SK-N-SH (cell line): Measurements from ENCODE around the gene SIRPA. TPM values are rescaled to one million over a fixed set of nuclear protein-coding genes. Genes with fewer than 3 reads are reported as not detected.

Experiments
- CTCF ChIA-PET: fragments of 300-600, 350-600 bp; formaldehyde crosslinking; extraction: SDS; loops from one replicate; lab custom pipeline; 2021; lab: Yijun Ruan, JAX
- POLR2A ChIA-PET: fragments of 350-600 bp; sonication (Branson Sonifier 250); formaldehyde crosslinking; extraction: SDS; loops from one replicate; lab custom pipeline; 2020; ENCODE audit warnings: antibody characterized with exemption, inconsistent platforms; lab: Yijun Ruan, JAX
- DNase-seq: peaks from one replicate; pipeline ENCODE4 v3.0.0; 2012
- H2AFZ ChIP-seq: fragments of 200-600 bp; sonication (generic); 2 replicates; pipeline ENCODE4 v1.8.1; 2016; ENCODE audit warnings: antibody characterized with exemption, mild to moderate bottlenecking, low read depth
- H3F3A ChIP-seq: fragments of 200-600 bp; sonication (generic); replicated peaks from 2 replicates; pipeline ENCODE3; 2016; ENCODE audit warnings: antibody characterized with exemption, mild to moderate bottlenecking; ENCODE audit not compliant: insufficient read depth
- H3K27ac ChIP-seq, 2 experiments: fragments of 200-500 bp in 1 of 2; fragments of 200-600 bp in 1 of 2; sonication (Bioruptor generic) in 1 of 2; sonication (generic), shearing (Covaris generic) in 1 of 2; 2 replicates each; pipeline versions ENCODE4 v1.5.1 to v1.6.1; 2014 to 2016; ENCODE audit warnings: low read depth in 2 of 2, inconsistent platforms in 1 of 2, low read length in 1 of 2, mild to moderate bottlenecking in 1 of 2, mixed read lengths in 1 of 2
- H3K27me3 ChIP-seq: fragments of 200-600 bp; sonication (generic), shearing (Covaris generic); 2 replicates; pipeline ENCODE4 v1.6.1; 2016; ENCODE audit warnings: mixed run types; ENCODE audit not compliant: insufficient read depth
- H3K36me3 ChIP-seq, 2 experiments: fragments of 200-500 bp in 1 of 2; fragments of 200-600 bp in 1 of 2; sonication (Bioruptor generic) in 1 of 2; sonication (generic) in 1 of 2; replicated peaks in 1 of 2; 2 replicates each; pipeline versions ENCODE3 to v1.5.1; 2014 to 2016; ENCODE audit warnings: low read length in 1 of 2, mild to moderate bottlenecking in 1 of 2; ENCODE audit not compliant: insufficient read depth in 2 of 2, control insufficient read depth in 1 of 2
- H3K4me1 ChIP-seq, 2 experiments: fragments of 200-500 bp in 1 of 2; fragments of 200-600 bp in 1 of 2; sonication (Bioruptor generic) in 1 of 2; sonication (generic), shearing (Covaris generic) in 1 of 2; 2 replicates each; pipeline versions ENCODE4 v1.5.1 to v1.6.1; 2014 to 2016; ENCODE audit warnings: low read depth in 1 of 2, low read length in 1 of 2, mixed run types in 1 of 2; ENCODE audit not compliant: insufficient read depth in 2 of 2, control insufficient read depth in 1 of 2
- H3K4me2 ChIP-seq: fragments of 200-600 bp; sonication (generic), shearing (Covaris generic); 2 replicates; pipeline ENCODE4 v1.6.1; 2017; ENCODE audit warnings: mixed run types
- H3K4me3 ChIP-seq, 2 experiments: fragments of 200-500 bp in 1 of 2; fragments of 200-600 bp in 1 of 2; sonication (Bioruptor generic) in 1 of 2; sonication (generic), shearing (Covaris generic) in 1 of 2; 2 replicates each; pipeline versions ENCODE4 v1.5.1 to v1.8.1; 2014 to 2016; ENCODE audit warnings: low read depth in 2 of 2, inconsistent platforms in 1 of 2, low read length in 1 of 2, mild to moderate bottlenecking in 1 of 2, mixed read lengths in 1 of 2, moderate library complexity in 1 of 2
- H3K79me2 ChIP-seq: fragments of 200-600 bp; sonication (generic); 2 replicates; pipeline ENCODE4 v1.8.1; 2017; ENCODE audit warnings: mild to moderate bottlenecking; ENCODE audit not compliant: insufficient read depth
- H3K9ac ChIP-seq: fragments of 200-600 bp; sonication (generic); 2 replicates; pipeline ENCODE4 v1.6.1; 2017; ENCODE audit warnings: mixed run types
- H3K9me2 ChIP-seq: fragments of 200-600 bp; sonication (generic); 2 replicates; pipeline ENCODE4 v1.6.1; 2017; ENCODE audit warnings: mixed run types
- H3K9me3 ChIP-seq: fragments of 200-600 bp; sonication (generic); 2 replicates; pipeline ENCODE4 v1.6.1; 2017; ENCODE audit warnings: mixed run types, mild to moderate bottlenecking, moderate library complexity
- H4K20me1 ChIP-seq: fragments of 200-600 bp; sonication (generic); 2 replicates; pipeline ENCODE4 v1.6.1; 2017; ENCODE audit warnings: mild to moderate bottlenecking, mixed run types; ENCODE audit not compliant: insufficient read depth
- CHD2 ChIP-seq: fragments of 150-350 bp; IDR thresholded peaks from 2 replicates; pipeline ENCODE4 v1.6.1; 2018; ENCODE audit warnings: low read length; ENCODE audit not compliant: partially characterized antibody
- ELF1 ChIP-seq: IDR thresholded peaks from 2 replicates; pipeline ENCODE4 v1.4.0; 2012
- EZH2phosphoT487 ChIP-seq: fragments of 200-600 bp; sonication (generic); IDR thresholded peaks from 2 replicates; pipeline ENCODE4 v1.6.1; 2017; ENCODE audit warnings: low read depth, mixed run types, mild to moderate bottlenecking, antibody characterized with exemption, moderate library complexity, borderline replicate concordance
- FOSL2 ChIP-seq: IDR thresholded peaks from 2 replicates; pipeline ENCODE4 v1.4.0; 2012; ENCODE audit warnings: low read depth, mild to moderate bottlenecking, moderate library complexity, borderline replicate concordance
- FOXJ3 ChIP-seq: sonication (generic); formaldehyde crosslinking; IDR thresholded peaks from 2 replicates; pipeline ENCODE4 v1.5.1; 2020; ENCODE audit warnings: mild to moderate bottlenecking, missing genetic modification reagents
- GATA2 ChIP-seq: sonication (generic); formaldehyde crosslinking; IDR thresholded peaks from 2 replicates; pipeline ENCODE4 v1.5.0; 2020; ENCODE audit warnings: mild to moderate bottlenecking, missing genetic modification reagents
- JUND ChIP-seq: IDR thresholded peaks from 2 replicates; pipeline ENCODE4 v1.4.0; 2012
- MEF2A ChIP-seq: IDR thresholded peaks from 2 replicates; pipeline ENCODE4 v1.4.0; 2012; ENCODE audit warnings: low read depth, borderline replicate concordance
- MXI1 ChIP-seq: IDR thresholded peaks from 2 replicates; pipeline ENCODE4 v1.6.1; 2012; ENCODE audit warnings: mild to moderate bottlenecking, low read depth, low read length, improper control_type of control experiment
- NFIC ChIP-seq: IDR thresholded peaks from 2 replicates; pipeline ENCODE4 v1.4.0; 2012; ENCODE audit warnings: borderline replicate concordance
- POLR2AphosphoS5 ChIP-seq: IDR thresholded peaks from 2 replicates; pipeline ENCODE4 v1.6.1; 2012; ENCODE audit warnings: low read depth, low read length
- RCOR1 ChIP-seq: fragments of 150-350 bp; IDR thresholded peaks from 2 replicates; pipeline ENCODE4 v1.6.1; 2017; ENCODE audit warnings: antibody characterized with exemption, low read length
- RFX5 ChIP-seq: IDR thresholded peaks from 2 replicates; pipeline ENCODE4 v1.6.1; 2012; ENCODE audit warnings: mild to moderate bottlenecking, improper control_type of control experiment, low read length
- SIN3A ChIP-seq: IDR thresholded peaks from 2 replicates; pipeline ENCODE4 v1.6.1; 2012; ENCODE audit warnings: low read depth, mild to moderate bottlenecking, low read length, moderate library complexity, borderline replicate concordance
- TAF1 ChIP-seq: IDR thresholded peaks from 2 replicates; pipeline ENCODE4 v1.6.1; 2012; ENCODE audit warnings: low read depth, mild to moderate bottlenecking, low read length, moderate library complexity, borderline replicate concordance
- TEAD4 ChIP-seq: IDR thresholded peaks from 2 replicates; pipeline ENCODE4 v1.4.0; 2012; ENCODE audit warnings: mild to moderate bottlenecking, borderline replicate concordance; ENCODE audit not compliant: insufficient read depth
- WGBS: methylation state at CpG from one replicate; pipeline ENCODE4 v1.1.6; 2017; ENCODE audit warnings: low lambda C conversion rate; 5-methylcytosine and 5-hydroxymethylcytosine counted together
- polyA plus RNA-seq, 3 experiments: library from polyadenylated mRNA; depleted of rRNA; stranded (reverse); fragments of >200 nt; gene quantifications; 2 replicates each; pipeline ENCODE4 v1.2.3, GENCODE V29; 2012
- TF ChIP-seq, protein P1 (sequence below): IDR thresholded peaks from 2 replicates; pipeline ENCODE4 v1.4.0; 2012; ENCODE audit warnings: low read depth
- TF ChIP-seq, protein P2 (sequence below): IDR thresholded peaks from 2 replicates; pipeline ENCODE4 v1.4.0; 2012; ENCODE audit warnings: low read depth, borderline replicate concordance
- TF ChIP-seq, protein P3 (sequence below): fragments of 150-350 bp; IDR thresholded peaks from 2 replicates; pipeline ENCODE4 v1.6.1; 2017; ENCODE audit warnings: antibody characterized with exemption, low read length, low read depth, borderline replicate concordance
- TF ChIP-seq, protein P4 (sequence below): fragments of 200-600 bp; sonication (generic); IDR thresholded peaks from 2 replicates; pipeline ENCODE4 v1.6.1; 2017; ENCODE audit warnings: antibody characterized with exemption, mild to moderate bottlenecking, moderate library complexity
- TF ChIP-seq, protein P5 (sequence below): fragments of 150-350 bp; IDR thresholded peaks from 2 replicates; pipeline ENCODE4 v1.6.1; 2016; ENCODE audit warnings: mild to moderate bottlenecking, low read depth, low read length

SIRPA gene
- polyA plus RNA-seq, 1 of the 3 experiments (the other 2 are of a cell fraction) = 9.1 TPM

DNA sequence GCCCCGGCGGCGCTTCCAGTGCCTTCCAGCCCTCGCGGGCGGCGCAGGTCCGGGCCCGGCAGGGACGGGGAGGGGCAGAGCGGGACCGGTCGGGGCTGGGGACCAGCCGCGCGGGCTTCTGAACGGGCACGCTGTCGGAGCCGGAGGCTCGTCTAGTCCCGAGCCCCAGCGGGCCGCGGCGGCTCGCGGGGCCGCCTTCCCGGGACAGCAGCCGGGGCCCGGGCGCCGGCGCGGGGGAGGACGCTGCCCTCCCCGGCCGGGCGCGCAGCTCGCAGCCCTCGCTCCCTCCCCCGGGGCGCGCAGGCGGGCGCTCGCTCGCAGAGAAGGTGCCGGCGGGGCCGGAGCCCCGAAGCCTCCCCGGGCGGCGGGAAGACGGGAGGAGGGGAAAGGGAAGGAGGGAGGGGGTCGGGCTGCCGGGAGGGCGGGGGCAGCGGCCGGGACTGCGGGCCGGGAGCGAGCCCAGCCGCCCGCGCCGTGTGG lies 696 bp upstream of the SIRPA start:
- Histone ChIP-seq H3K27ac (peak overlapping the region; percentile 53 to 77; a peak in 2 of 4 replicates), H2AFZ (0 out of 2 replicates have a peak overlapping the region, but pooled peaks have one; percentile 68), H3K36me3 (no peaks in the 10 kb centered on the region), H3K4me2 (peak overlapping the region; percentile 74; the same call in 1 of the 2 replicates), H3K9ac (peak overlapping the region; percentile 78), H4K20me1 (peaks cover 6% of the 10 kb centered on the region; the same call in 1 of the 2 replicates), H3K4me1 (peaks cover 10 to 18% of the 10 kb centered on the region in 2 experiments; a peak in 1 of 4 replicates), H3K4me3 (peak overlapping the region; percentile 62 to 84), H3F3A (no peaks in the 10 kb centered on the region), H3K9me2 (no peaks in the 10 kb centered on the region), H3K27me3 (no peaks in the 10 kb centered on the region), H3K79me2 (peaks cover 44% of the 10 kb centered on the region), H3K9me3 (no peaks in the 10 kb centered on the region)
- TF ChIP-seq, protein P1, sequence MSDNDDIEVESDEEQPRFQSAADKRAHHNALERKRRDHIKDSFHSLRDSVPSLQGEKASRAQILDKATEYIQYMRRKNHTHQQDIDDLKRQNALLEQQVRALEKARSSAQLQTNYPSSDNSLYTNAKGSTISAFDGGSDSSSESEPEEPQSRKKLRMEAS = 0 out of 2 replicates have a peak, but pooled peaks have one; percentile 4
- TF ChIP-seq RFX5 (no peak), NFIC (no peak), GATA2 (CRISPR knock-in tag) (no peak), MXI1 (no peak), FOXJ3 (no peak), FOSL2 (no peak)
- ChIA-PET POLR2A (interaction anchor here (0.9 kb wide), 1 partner anchor 40 kb away, joined by 3 read pairs; no protein-coding TSS in a partner anchor), CTCF (no interaction called here)
- peak; percentile 92 for DNase-seq
- WGBS = no CpG with 5 or more reads among the region's 70 CpGs

DNA sequence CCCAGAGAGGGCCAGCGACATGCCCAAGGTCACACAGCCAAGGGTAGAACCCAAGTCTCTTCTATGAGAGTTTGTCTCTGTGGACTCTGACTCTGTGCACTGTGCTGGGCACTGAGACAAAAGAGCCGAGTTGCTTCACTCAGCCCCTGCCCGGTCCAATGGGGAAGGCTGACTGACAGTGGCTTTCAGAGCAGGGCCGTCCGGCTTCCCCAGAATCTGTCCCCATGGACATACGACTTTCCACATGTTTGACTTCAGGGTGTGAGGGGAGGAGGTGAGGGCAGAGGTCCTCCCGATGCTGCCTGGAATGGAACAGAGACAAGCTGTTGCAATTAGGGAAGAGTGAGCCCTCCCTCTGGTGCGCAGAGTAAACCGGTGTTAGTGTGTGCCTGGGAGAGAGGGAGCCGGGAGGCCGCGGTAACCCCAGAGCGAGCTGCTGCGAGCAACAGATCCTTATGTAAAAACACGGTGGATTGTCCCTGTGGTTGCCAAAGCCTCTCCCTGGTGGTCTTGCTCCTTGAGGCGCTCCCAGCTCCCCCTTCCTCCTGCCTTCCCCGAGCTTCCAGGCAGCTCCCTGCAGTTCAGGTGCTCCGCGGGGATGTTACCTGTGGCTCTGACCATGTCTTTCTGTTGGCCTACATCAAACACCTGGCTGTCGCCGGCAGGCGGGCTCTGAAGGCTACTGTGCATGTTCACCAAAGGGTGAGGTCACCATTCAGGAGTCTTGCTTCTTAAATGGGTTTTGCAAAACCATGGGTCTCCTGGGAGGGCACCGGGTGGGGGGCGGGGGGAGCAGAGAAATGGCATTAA lies 672 bp downstream of the SIRPA start:
- no peaks in the 10 kb centered on the region for H3K9me3 ChIP-seq
- peaks cover 10% of the 10 kb centered on the region; the same call in 1 of the 2 replicates for H4K20me1 ChIP-seq
- no peaks in the 10 kb centered on the region for H3K9me2 ChIP-seq
- H3K4me3 ChIP-seq = peak overlapping the region; percentile 62 to 85
- DNase-seq = no peak
- H3K4me2 ChIP-seq = peak overlapping the region; percentile 95
- CTCF ChIA-PET = no interaction called here
- peaks cover 13 to 25% of the 10 kb centered on the region in 2 experiments; a peak in 1 of 4 replicates for H3K4me1 ChIP-seq
- WGBS = 78% methylated on average over 20 of the region's 24 CpGs
- H2AFZ ChIP-seq = peak overlapping the region; percentile 79; the same call in 1 of the 2 replicates
- peaks cover 3% of the 10 kb centered on the region for H3F3A ChIP-seq
- POLR2A ChIA-PET = no interaction called here
- H3K27ac ChIP-seq = peak overlapping the region in 1 of 2 experiments; percentile 77; a peak in 2 of 4 replicates
- H3K27me3 ChIP-seq = no peaks in the 10 kb centered on the region
- peak overlapping the region; percentile 78 for H3K9ac ChIP-seq
- H3K36me3 ChIP-seq = no peaks in the 10 kb centered on the region
- peaks cover 55% of the 10 kb centered on the region for H3K79me2 ChIP-seq
- TF ChIP-seq, protein P2, sequence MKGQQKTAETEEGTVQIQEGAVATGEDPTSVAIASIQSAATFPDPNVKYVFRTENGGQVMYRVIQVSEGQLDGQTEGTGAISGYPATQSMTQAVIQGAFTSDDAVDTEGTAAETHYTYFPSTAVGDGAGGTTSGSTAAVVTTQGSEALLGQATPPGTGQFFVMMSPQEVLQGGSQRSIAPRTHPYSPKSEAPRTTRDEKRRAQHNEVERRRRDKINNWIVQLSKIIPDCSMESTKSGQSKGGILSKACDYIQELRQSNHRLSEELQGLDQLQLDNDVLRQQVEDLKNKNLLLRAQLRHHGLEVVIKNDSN = no peak
- TF ChIP-seq SIN3A (no peak), NFIC (no peak), TEAD4 (no peak), POLR2AphosphoS5 (no peak), JUND (no peak), RCOR1 (no peak), CHD2 (no peak), MXI1 (no peak), TAF1 (no peak), ELF1 (no peak), MEF2A (no peak), EZH2phosphoT487 (no peak)
- TF ChIP-seq, protein P3, sequence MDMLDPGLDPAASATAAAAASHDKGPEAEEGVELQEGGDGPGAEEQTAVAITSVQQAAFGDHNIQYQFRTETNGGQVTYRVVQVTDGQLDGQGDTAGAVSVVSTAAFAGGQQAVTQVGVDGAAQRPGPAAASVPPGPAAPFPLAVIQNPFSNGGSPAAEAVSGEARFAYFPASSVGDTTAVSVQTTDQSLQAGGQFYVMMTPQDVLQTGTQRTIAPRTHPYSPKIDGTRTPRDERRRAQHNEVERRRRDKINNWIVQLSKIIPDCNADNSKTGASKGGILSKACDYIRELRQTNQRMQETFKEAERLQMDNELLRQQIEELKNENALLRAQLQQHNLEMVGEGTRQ = no peak
- TF ChIP-seq, protein P4, sequence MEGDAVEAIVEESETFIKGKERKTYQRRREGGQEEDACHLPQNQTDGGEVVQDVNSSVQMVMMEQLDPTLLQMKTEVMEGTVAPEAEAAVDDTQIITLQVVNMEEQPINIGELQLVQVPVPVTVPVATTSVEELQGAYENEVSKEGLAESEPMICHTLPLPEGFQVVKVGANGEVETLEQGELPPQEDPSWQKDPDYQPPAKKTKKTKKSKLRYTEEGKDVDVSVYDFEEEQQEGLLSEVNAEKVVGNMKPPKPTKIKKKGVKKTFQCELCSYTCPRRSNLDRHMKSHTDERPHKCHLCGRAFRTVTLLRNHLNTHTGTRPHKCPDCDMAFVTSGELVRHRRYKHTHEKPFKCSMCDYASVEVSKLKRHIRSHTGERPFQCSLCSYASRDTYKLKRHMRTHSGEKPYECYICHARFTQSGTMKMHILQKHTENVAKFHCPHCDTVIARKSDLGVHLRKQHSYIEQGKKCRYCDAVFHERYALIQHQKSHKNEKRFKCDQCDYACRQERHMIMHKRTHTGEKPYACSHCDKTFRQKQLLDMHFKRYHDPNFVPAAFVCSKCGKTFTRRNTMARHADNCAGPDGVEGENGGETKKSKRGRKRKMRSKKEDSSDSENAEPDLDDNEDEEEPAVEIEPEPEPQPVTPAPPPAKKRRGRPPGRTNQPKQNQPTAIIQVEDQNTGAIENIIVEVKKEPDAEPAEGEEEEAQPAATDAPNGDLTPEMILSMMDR = no peak
- TF ChIP-seq, protein P5, sequence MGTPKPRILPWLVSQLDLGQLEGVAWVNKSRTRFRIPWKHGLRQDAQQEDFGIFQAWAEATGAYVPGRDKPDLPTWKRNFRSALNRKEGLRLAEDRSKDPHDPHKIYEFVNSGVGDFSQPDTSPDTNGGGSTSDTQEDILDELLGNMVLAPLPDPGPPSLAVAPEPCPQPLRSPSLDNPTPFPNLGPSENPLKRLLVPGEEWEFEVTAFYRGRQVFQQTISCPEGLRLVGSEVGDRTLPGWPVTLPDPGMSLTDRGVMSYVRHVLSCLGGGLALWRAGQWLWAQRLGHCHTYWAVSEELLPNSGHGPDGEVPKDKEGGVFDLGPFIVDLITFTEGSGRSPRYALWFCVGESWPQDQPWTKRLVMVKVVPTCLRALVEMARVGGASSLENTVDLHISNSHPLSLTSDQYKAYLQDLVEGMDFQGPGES = no peak
